ENCODE measurements around the gene MARS1.
"Not testable (repeated sequence)": the region's sequence is repeated elsewhere in the genome, so short reads cannot be mapped to it uniquely, and the experiment has no call there.

Gene MARS1

GRCh38 chr12:57473886-57474285, 14.0 kb upstream of the MARS1 start:
- DNase-seq, result no peak

DNA sequence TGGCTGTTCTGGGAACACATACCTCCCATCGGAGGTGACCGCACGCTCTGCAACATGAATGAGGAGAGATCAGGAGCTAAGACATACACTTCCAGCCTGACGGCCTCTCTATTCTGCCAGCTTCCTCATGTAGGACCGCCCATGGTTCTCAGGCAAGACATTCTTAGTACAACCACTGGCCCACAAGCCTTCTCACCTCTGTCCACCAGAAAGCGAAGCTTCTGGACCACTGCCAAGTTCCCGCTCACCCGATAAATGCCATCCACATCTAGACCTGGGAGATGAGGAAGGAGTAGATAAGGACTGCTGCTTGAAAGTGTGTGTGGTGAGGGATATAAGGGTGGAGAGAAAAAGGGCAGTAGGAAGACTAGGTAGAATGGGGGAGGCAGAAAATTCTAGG, 13.4 kb upstream of the MARS1 start:
- no peak for DNase-seq

GRCh38 chr12:57474862-57475261, 13.0 kb upstream of the MARS1 start:
- no peak for DNase-seq

- no peak for DNase-seq
These were observed 12.4 kb upstream of the MARS1 start for GRCh38 chr12:57475271-57476161.

DNA sequence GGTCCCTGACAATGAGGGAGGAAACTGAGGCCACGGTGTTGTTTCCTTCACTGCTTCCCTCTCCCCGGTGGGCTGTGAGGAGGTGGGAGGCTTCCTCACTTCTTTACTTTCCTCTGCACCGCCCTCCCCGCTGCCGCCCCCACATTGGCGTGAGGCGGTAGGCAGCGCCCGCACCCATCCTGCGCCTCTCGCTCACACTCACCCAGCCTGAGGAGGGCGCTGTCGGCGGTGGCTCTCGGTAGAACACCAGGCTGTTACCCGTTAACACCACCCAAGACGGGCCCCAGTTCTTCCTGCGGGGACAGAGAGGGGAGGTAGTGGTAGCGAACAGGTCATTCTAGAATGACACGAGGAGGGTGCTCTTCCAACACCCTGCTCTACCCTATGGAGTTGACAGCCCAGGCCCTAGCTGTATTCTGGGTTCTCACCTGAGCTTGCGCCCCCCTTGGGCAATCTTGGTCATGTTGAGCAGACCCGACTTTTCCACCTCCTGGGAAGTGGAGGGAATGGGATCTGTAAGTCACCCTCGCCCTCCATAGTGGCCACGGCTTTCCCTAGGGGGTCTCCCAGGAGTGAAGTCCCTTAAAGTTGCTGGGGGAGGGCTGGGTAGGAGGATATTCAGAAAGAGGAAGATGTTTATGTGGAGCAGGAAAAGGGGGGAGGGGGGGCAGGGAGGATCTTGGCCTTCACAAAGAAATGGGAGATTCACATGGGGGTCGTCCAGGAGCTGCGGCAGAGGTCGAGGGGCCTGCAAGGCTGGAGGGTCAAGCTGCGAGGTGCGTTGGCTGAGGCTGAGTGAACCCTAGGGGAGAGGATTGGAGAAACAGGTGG, 11.5 kb upstream of the MARS1 start:
- DNase-seq, result no peak

- no peak for DNase-seq
These were observed 10.7 kb upstream of the MARS1 start for GRCh38 chr12:57476993-57477709.

GRCh38 chr12:57477710-57478681, 9.9 kb upstream of the MARS1 start:
- no peak for DNase-seq

GRCh38 chr12:57479043-57479375, 8.9 kb upstream of the MARS1 start:
- DNase-seq, result no peak

GRCh38 chr12:57479376-57480115, 8.3 kb upstream of the MARS1 start, which contains the start of gene ARHGAP9:
Gene ARHGAP9 (minus strand): TSS chr12:57479866. CDS start chr12:57479406, 460 bp downstream.
- no peak for DNase-seq

GRCh38 chr12:57481671-57482070, 6.2 kb upstream of the MARS1 start:
- no peak for DNase-seq

- no peak for DNase-seq
These were observed 4.4 kb upstream of the MARS1 start for GRCh38 chr12:57483466-57483865.

GRCh38 chr12:57485695-57486094, 2.2 kb upstream of the MARS1 start:
- no peak for DNase-seq

GRCh38 chr12:57487055-57487596, 742 bp upstream of the MARS1 start:
- DNase-seq, result no peak

GRCh38 chr12:57488402-57489156, 711 bp downstream of the MARS1 start:
- DNase-seq, result no peak

- DNase-seq, result no peak
These were observed 1.3 kb downstream of the MARS1 start for GRCh38 chr12:57489157-57489641.

GRCh38 chr12:57490126-57490525, 2.3 kb downstream of the MARS1 start:
- no peak for DNase-seq

DNA sequence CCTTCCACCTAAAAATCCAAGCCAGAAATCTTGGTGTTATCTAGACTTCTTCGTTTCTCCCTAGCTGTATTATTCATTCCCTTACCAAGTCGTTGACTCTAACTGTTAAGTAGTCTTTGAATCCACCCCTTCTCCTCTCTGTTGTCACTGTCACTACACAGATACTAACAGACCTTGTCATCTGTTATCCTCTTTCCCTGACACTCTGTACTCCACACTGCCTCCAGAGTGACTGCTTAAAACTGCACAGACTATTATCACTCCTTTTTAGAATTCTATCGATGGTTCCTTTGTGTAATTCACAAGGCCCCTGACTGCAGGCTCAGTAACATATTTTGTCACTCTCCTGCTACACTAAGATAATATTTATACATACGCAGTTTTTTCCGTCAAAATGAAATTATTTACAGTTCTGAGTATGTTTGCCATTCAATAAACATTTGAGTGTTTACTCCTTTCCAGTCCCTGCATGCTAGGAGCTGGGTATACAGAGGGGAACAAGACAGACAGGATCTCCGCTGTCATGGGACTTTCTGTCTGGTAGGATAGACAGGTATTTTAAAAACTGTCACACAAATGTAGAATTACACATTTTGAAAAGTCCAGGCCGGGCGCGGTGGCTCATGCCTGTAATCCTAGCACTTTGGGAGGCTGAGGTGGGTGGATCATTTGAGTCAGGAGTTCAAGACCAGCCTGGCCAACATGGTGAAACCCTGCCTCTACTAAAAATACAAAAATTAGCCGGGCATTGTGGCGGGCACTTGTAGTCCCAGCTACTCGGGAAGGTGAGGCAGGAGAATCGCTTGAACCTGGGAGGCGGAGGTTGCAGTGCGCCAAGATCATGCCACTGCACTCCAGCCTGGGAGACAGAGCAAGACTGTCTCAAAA, 3.8 kb downstream of the MARS1 start:
- no peak for DNase-seq

DNA sequence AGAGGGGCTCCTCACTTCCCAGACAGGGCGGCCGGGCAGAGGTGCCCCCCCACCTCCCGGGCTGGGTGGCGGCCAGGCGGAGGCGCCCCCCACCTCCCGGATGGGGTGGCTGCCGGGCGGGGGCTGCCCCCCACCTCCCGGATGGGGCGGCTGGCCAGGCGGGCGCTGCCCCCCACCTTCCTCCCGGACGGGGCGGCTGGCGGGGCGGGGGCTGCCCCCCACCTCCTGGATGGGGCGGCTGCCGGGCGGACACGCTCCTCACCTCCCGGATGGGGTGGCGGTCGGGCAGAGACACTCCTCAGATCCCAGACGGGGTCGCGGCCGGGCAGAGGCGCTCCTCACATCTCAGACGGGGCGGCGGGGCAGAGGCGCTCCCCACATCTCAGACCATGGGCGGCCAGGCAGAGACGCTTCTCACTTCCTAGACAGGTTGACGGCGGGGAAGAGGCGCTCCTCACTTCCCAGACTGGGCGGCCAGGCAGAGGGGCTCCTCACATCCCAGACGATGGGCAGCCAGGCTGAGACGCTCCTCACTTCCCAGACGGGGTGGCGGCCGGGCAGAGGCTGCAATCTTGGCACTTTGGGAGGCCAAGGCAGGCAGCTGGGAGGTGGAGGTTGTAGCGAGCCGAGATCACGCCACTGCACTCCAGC, 7.3 kb downstream of the MARS1 start:
- DNase-seq, result not testable (repeated sequence)
